K562 (cell line): ENCODE data around the gene ITPR3. TPM values are rescaled to one million over a fixed set of nuclear protein-coding genes. Genes with fewer than 3 reads are reported as not detected.

Experiments used
- CBX3 ChIP-seq, 2 experiments: IDR thresholded peaks; 1 replicate in 1 of 2; 2 replicates in 1 of 2; pipeline ENCODE4 v1.6.1; 2012; ENCODE audit warnings: inconsistent platforms in 2 of 2, low read length in 2 of 2, borderline replicate concordance in 1 of 2, control low read depth in 1 of 2
- CLOCK ChIP-seq: fragments of 250-450 bp; sonication (Bioruptor Pico); IDR thresholded peaks from 2 replicates; pipeline ENCODE4 v1.4.0; 2020; ENCODE audit warnings: mild to moderate bottlenecking, moderate library complexity, borderline replicate concordance
- HMBOX1 ChIP-seq: sonication (generic); IDR thresholded peaks from 2 replicates; pipeline ENCODE4 v1.6.1; 2016
- JUN ChIP-seq, 2 experiments: sonication (generic) in 1 of 2; formaldehyde crosslinking in 1 of 2; IDR thresholded peaks; 2 replicates each; pipeline versions ENCODE4 v1.6.1 to v1.8.0; 2012 to 2022; ENCODE audit warnings: borderline replicate concordance in 2 of 2, mild to moderate bottlenecking in 2 of 2, improper control_type of control experiment in 1 of 2, low read depth in 1 of 2, low read length in 1 of 2, missing genetic modification reagents in 1 of 2
- MBD2 ChIP-seq: sonication (generic); IDR thresholded peaks from 2 replicates; pipeline ENCODE4 v1.6.1; 2016; ENCODE audit warnings: low read depth, borderline replicate concordance
- OTX1 ChIP-seq: fragments of 450-650 bp; formaldehyde crosslinking; IDR thresholded peaks from 2 replicates; pipeline ENCODE4 v1.4.0; 2022; ENCODE audit warnings: mild to moderate bottlenecking
- RBFOX2 ChIP-seq: fragments of 200-400 bp; formaldehyde crosslinking; IDR thresholded peaks from 2 replicates; pipeline ENCODE4 v1.6.1; 2017; ENCODE audit warnings: low read depth, mild to moderate bottlenecking, low read length, moderate library complexity
- SMAD4 ChIP-seq: fragments of 250-450 bp; sonication (Bioruptor Pico); conservative IDR thresholded peaks from 2 replicates; pipeline ENCODE4 v1.8.0; 2021; ENCODE audit warnings: inconsistent platforms, mild to moderate bottlenecking, moderate library complexity
- TAF9B ChIP-seq: fragments of 450-650 bp; IDR thresholded peaks from 2 replicates; pipeline ENCODE4 v1.6.1; 2018; ENCODE audit warnings: mild to moderate bottlenecking; ENCODE audit not compliant: partially characterized antibody
- TARDBP ChIP-seq: fragments of 450-650 bp; IDR thresholded peaks from 2 replicates; pipeline ENCODE4 v1.6.1; 2016
- TEAD4 ChIP-seq, 2 experiments: sonication (generic) in 1 of 2; formaldehyde crosslinking in 1 of 2; IDR thresholded peaks; 2 replicates each; pipeline versions ENCODE4 v1.6.1 to v1.8.0; 2012 to 2022; ENCODE audit warnings: borderline replicate concordance in 1 of 2, inconsistent platforms in 1 of 2, low read length in 1 of 2, mild to moderate bottlenecking in 1 of 2, missing genetic modification reagents in 1 of 2
- ZEB2 ChIP-seq: fragments of 450-650 bp; IDR thresholded peaks from 2 replicates; pipeline ENCODE4 v1.6.1; 2016
- ZFP91 ChIP-seq: sonication (generic); formaldehyde crosslinking; IDR thresholded peaks from 2 replicates; pipeline ENCODE4 v1.8.0; 2022; ENCODE audit warnings: mild to moderate bottlenecking, missing genetic modification reagents
- ZNF124 ChIP-seq: sonication (generic); formaldehyde crosslinking; IDR thresholded peaks from 2 replicates; pipeline ENCODE4 v1.8.1; 2022; ENCODE audit warnings: missing genetic modification reagents
- ZNF354B ChIP-seq: fragments of 250-450 bp; sonication (Bioruptor Pico); IDR thresholded peaks from 2 replicates; pipeline ENCODE4 v1.4.0; 2020
- ZNF609 ChIP-seq: sonication (generic); formaldehyde crosslinking; IDR thresholded peaks from 2 replicates; pipeline ENCODE4 v1.8.1; 2023; ENCODE audit warnings: missing genetic modification reagents, mild to moderate bottlenecking, borderline replicate concordance
- polyA plus RNA-seq, 8 experiments: library from polyadenylated mRNA; depleted of rRNA in 4 of 8; stranded (reverse) in 5 of 8; unstranded in 3 of 8; fragments of >200 nt; fragmentation: Nextera tagmentation in 2 of 8; fragmentation: Illumina TruSeq in 1 of 8; extraction: Ambion mirVana in 2 of 8; extraction: Trizol in 1 of 8; gene quantifications; 2 replicates each; pipeline versions ENCODE4 v1.2.1 to v1.2.3, GENCODE V29; 2011 to 2014; ENCODE audit warnings: inconsistent platforms in 1 of 8, missing spikeins in 1 of 8
- total RNA-seq, 7 experiments: library from RNA; depleted of rRNA in 6 of 7; stranded (reverse); fragments of >200 nt in 6 of 7; fragmentation: Illumina TruSeq in 2 of 7; extraction: Trizol in 2 of 7; gene quantifications; 2 replicates each; pipeline versions ENCODE4 v1.2.1 to v1.2.3, GENCODE V29; 2011 to 2021; ENCODE audit warnings: low replicate concordance in 1 of 7

The ITPR3 gene
- total and polyA plus RNA-seq, 9 of the 15 experiments (the other 6 are each of a cell fraction or from before 2014, with no cell fraction given): 0.39 to 35.7 (median 13.2) TPM

- peak; percentile 31; the same call in 1 of the 2 replicates for TF ChIP-seq RBFOX2
- TF ChIP-seq SMAD4: no peak; the same call in 1 of the 2 replicates
- no peak for TF ChIP-seq ZFP91 (CRISPR knock-in tag)
- peak in 1 of 2 experiments; percentile 55; a peak in 1 of 3 replicates for TF ChIP-seq CBX3 (IDR thresholded peaks at IDR 0.05; ENCODE audit: borderline replicate concordance in 1 of 2, low read length in 2 of 2)
- no peak for TF ChIP-seq ZNF354B (CRISPR knock-in tag)
- 0 out of 2 replicates have a peak, but pooled peaks have one; percentile 34 for TF ChIP-seq ZEB2
- TF ChIP-seq TAF9B: no peak
- TF ChIP-seq TARDBP: peak; percentile 37; the same call in 1 of the 2 replicates
- TF ChIP-seq JUN (IDR thresholded peaks at IDR 0.05; ENCODE audit: borderline replicate concordance, low read depth, low read length): no peak; the same call in 1 of the 2 replicates
- TF ChIP-seq JUN (CRISPR knock-in tag; IDR thresholded peaks at IDR 0.05; ENCODE audit: borderline replicate concordance): no peak
- no peak for TF ChIP-seq HMBOX1
- TF ChIP-seq ZNF609: no peak
- TF ChIP-seq ZNF124: no peak
- no peak for TF ChIP-seq OTX1 (CRISPR knock-in tag)
- no peak for TF ChIP-seq MBD2
- no peak for TF ChIP-seq TEAD4 (IDR thresholded peaks at IDR 0.05; ENCODE audit: low read length)
- TF ChIP-seq TEAD4 (CRISPR knock-in tag; IDR thresholded peaks at IDR 0.05; ENCODE audit: borderline replicate concordance): no peak
- no peak for TF ChIP-seq CLOCK (CRISPR knock-in tag)
These were observed 35.6 kb upstream of the ITPR3 start (continued) for GRCh38 chr6:33585403-33586107.
